ENCODE measurements around the gene ILKAP.

The ILKAP gene

DNA sequence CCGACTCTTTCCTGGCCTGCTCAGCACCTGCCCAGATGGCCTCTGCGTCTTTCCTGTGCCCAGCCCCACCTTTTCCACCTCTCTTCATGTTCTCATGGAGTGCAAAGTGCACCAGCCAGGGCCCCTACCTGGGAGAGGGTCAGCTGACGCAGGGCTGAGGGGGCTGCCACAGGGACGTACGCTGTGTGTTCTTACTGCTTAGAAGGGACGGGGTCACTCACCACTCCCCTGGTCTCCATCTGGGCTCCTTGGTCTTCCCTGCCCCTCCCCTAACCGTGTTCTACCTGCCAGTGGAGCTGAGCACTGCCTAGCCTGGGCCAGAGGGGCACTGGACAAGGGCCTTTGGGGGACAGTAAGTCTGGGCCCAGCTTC, 36.2 kb downstream of the ILKAP start:
- TF ChIP-seq, protein P1, sequence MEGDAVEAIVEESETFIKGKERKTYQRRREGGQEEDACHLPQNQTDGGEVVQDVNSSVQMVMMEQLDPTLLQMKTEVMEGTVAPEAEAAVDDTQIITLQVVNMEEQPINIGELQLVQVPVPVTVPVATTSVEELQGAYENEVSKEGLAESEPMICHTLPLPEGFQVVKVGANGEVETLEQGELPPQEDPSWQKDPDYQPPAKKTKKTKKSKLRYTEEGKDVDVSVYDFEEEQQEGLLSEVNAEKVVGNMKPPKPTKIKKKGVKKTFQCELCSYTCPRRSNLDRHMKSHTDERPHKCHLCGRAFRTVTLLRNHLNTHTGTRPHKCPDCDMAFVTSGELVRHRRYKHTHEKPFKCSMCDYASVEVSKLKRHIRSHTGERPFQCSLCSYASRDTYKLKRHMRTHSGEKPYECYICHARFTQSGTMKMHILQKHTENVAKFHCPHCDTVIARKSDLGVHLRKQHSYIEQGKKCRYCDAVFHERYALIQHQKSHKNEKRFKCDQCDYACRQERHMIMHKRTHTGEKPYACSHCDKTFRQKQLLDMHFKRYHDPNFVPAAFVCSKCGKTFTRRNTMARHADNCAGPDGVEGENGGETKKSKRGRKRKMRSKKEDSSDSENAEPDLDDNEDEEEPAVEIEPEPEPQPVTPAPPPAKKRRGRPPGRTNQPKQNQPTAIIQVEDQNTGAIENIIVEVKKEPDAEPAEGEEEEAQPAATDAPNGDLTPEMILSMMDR (IDR thresholded peaks at IDR 0.05; ENCODE audit: low read depth, low read length, missing control alignments), result no peak
- H3K4me3 ChIP-seq (ENCODE audit: low read depth, low read length), result no peak overlapping the region
- peaks cover 17% of the 10 kb centered on the region for H3K36me3 ChIP-seq (replicated peaks)
- no peak overlapping the region for H3K27ac ChIP-seq
- H3K27me3 ChIP-seq (replicated peaks), result no peaks in the 10 kb centered on the region
- DNase-seq, result no peak
- in situ Hi-C loops (cut with HindIII; ENCODE audit: low pct_ligation_motif_present, low sequenced_read_pairs), result no loop called here

DNA sequence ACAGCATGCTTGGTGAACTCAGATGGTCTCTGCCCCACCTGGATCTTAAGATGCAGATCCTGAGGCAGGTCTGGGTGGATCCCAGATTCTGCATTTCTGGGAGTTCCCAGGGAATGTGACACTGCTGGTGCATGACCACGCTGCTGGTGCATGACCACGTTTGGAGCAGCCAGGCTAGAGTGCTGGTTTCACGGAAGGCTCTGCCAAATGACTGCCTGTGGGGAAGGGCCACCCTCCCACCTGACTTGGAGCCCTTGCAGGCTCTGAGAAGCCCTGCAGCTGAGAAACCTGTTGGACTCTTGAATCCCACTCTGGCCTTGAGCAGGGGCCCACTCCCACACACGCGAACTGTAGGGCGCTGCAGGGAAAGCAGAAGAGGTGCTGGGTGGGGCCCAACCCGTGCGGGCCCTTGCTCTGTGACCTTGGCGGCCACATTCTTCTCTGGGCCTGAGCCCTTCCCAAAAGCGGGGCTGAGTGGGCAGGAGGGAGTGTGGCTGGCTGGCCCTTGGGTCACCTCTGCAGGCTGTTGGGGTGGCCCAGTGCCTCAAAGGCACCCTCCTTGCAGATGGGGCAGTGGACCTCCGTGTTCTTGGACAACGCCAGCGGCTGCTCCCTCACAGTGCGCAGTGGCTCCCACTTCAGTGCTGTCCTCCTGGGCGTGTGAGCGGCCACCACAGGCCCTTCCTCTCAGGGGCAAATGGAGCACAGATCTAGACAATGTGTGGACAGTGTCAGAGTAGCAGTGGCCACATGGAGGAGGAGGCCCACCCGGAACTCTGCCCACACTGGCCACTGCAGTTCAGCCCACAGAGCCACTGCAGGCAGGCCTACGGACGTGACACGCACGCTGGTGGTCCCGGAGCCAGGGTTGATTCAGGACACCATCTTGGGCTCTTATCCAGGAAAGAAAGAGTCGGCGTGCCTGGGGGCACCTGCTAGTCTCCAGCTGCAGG, 36.8 kb downstream of the ILKAP start:
- no peak for DNase-seq
- TF ChIP-seq, protein P1 (IDR thresholded peaks at IDR 0.05; ENCODE audit: low read depth, low read length, missing control alignments), result no peak
- Histone ChIP-seq H3K36me3 (replicated peaks) (peaks cover 13% of the 10 kb centered on the region), H3K4me3 (ENCODE audit: low read depth, low read length) (no peak overlapping the region), H3K27me3 (replicated peaks) (no peaks in the 10 kb centered on the region), H3K27ac (no peak overlapping the region)
- in situ Hi-C loops (cut with HindIII; ENCODE audit: low pct_ligation_motif_present, low sequenced_read_pairs), result no loop called here

DNA sequence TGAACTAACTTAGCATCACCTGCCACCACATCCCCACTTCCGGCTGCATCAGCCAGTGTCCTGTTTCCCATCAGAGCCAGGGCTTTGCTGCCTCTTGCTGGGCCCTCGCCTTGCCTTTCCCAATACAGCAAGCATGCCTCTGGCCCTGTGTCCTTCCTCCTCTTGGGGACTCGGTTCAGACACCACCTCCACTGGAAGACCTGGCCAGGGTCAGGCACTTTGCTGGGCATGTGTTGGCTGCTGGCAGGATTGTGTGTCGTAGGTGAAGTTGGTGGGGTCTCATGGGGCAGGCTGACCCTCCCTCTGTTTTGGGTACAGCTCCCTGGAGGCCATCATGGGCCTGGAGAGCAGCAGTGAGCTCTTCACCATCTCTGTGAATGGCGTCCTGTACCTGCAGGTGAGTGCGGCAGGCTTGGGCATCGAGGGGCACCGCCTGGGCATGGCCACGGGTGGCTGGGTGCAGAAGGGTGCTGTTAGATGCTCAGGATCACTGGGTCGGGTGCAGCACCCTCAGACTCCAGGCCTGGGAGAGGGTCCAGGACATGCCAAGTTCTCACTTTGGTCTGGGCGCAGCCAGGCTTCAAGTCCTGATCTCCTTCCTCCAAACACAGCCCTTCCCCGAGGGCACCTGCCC, 38.1 kb downstream of the ILKAP start:
- TF ChIP-seq, protein P1 (IDR thresholded peaks at IDR 0.05; ENCODE audit: low read depth, low read length, missing control alignments), result no peak
- DNase-seq, result no peak
- Histone ChIP-seq H3K27me3 (replicated peaks) (no peaks in the 10 kb centered on the region), H3K4me3 (ENCODE audit: low read depth, low read length) (no peak overlapping the region), H3K27ac (no peak overlapping the region), H3K36me3 (replicated peaks) (peaks cover 9% of the 10 kb centered on the region)
- in situ Hi-C loops (cut with HindIII; ENCODE audit: low pct_ligation_motif_present, low sequenced_read_pairs), result no loop called here

DNA sequence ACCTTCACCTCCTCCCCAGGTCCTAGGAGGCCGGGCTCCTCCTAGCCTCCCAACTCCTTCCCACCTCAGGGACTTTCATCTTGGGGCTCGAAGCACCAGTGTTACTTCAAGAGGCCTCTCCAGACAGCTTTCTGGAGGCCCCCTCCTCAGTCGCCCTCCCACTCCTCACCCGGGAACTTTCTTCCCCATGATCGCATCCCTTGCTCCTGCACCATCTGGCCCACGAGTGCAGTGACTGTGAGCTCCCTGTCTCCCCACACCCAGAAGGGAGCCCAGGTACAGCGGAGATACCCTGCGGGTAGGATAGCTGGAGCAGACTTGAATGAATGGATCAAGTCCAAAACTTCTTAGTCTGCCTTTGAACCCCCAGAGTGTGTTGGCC, 38.6 kb downstream of the ILKAP start:
- no peaks in the 10 kb centered on the region for H3K27me3 ChIP-seq (replicated peaks)
- no peak for DNase-seq
- H3K36me3 ChIP-seq (replicated peaks), result peaks cover 9% of the 10 kb centered on the region
- H3K27ac ChIP-seq, result no peak overlapping the region
- H3K4me3 ChIP-seq (ENCODE audit: low read depth, low read length), result no peak overlapping the region
- in situ Hi-C loops (cut with HindIII; ENCODE audit: low pct_ligation_motif_present, low sequenced_read_pairs), result no loop called here
- TF ChIP-seq, protein P1 (IDR thresholded peaks at IDR 0.05; ENCODE audit: low read depth, low read length, missing control alignments), result no peak

DNA sequence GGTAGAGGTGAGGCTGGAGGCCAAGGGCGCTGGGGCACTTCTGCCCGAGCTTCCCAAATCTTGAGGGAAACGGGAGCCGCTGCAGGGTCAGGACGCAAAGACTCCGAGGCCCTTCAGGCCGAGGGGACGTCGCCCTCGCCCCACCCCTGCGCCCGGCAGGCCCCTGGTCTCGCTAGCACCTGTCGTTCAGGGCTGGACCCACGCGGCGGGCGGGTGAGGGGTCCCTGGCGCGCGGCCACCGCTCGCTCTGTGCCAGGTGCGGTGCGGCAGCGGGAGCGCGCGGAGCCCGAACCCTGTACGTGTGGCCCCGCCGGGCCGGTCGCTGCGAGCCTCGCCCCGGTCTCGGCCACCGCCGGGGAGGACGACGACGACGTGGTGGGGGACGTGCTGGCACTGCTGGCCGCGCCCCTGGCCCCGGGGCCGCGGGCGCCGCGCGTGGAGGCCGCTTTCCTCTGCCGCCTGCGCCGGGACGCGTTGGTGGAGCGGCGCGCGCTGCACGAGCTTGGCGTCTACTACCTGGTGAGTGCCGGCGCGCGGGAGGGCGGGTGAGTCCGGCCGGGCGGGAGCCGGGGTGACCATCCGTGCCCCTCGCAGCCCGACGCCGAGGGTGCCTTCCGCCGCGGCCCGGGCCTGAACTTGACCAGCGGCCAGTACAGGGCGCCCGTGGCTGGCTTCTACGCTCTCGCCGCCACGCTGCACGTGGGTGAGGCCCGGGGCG, 39.9 kb downstream of the ILKAP start:
- H3K4me3 ChIP-seq (ENCODE audit: low read depth, low read length), result peak overlapping the region; percentile 38
- in situ Hi-C loops (cut with HindIII; ENCODE audit: low pct_ligation_motif_present, low sequenced_read_pairs), result no loop called here

More for the DNA sequence above, 39.9 kb downstream of the ILKAP start:
- TF ChIP-seq, protein P1 (IDR thresholded peaks at IDR 0.05; ENCODE audit: low read depth, low read length, missing control alignments), result no peak
- Histone ChIP-seq H3K27me3 (replicated peaks) (no peaks in the 10 kb centered on the region), H3K36me3 (replicated peaks) (peaks cover 7% of the 10 kb centered on the region), H3K27ac (no peak overlapping the region)
- no peak for DNase-seq

All from brain microvascular endothelial cell (primary cell).